ENCODE data around the gene PTPRG. TPM values are rescaled to one million over a fixed set of nuclear protein-coding genes. Genes with fewer than 3 reads are reported as not detected.
A peak's percentile ranks its signal among the peaks of the same experiment; 100 is the strongest.

PTPRG gene
- total RNA-seq, 1 experiment from 2014 or later: 69.3 TPM

DNA sequence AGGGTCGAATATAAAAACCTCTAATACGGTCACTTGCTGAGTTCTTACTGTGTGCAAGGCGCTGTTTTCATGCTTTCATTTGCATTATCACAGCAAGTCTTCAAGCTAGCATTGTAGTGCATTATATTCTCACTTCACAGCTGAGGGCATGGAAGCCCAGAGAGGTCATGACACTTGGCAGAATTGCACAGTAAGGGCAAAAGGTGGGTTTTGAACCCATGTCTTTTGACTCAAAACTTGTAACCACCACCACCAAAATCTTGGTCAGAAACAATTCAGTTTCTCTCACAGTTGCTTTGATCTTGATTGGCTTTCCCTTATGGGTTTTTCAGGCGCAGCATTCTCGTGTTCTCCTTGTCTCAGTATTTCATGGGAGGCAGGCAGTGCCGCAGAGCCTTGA is 371.1 kb downstream of the PTPRG start:
- Histone ChIP-seq H3K79me2 (ENCODE audit: insufficient read depth, low read length) (peaks cover 10% of the 10 kb centered on the region; the same call in 1 of the 2 replicates), H3K4ac (ENCODE audit: low read depth, low read length) (no peak overlapping the region), H3K27ac (ENCODE audit: insufficient read length, low read depth, low read length) (no peak overlapping the region), H4K91ac (ENCODE audit: insufficient read length, low read depth, low read length) (no peak overlapping the region), H2BK12ac (ENCODE audit: insufficient read length, low read depth, low read length) (no peak overlapping the region), H3K14ac (ENCODE audit: insufficient read depth, low read length) (no peak overlapping the region), H3K79me1 (ENCODE audit: insufficient read depth, low read depth, low read length, poor library complexity, severe bottlenecking) (peaks cover 2% of the 10 kb centered on the region), H2AK5ac (ENCODE audit: insufficient read length, low read length) (no peak overlapping the region), H2BK20ac (ENCODE audit: low read depth, low read length, poor library complexity, severe bottlenecking) (no peak overlapping the region), H2BK120ac (ENCODE audit: low read depth, low read length, poor library complexity, severe bottlenecking) (no peak overlapping the region), H3K23me2 (ENCODE audit: insufficient read length, low read depth, low read length, poor library complexity, severe bottlenecking) (no peaks in the 10 kb centered on the region), H3K18ac (ENCODE audit: insufficient read length, low read depth, low read length) (no peak overlapping the region), H2AFZ (ENCODE audit: low read length) (no peak overlapping the region), H3T11ph (ENCODE audit: low read length) (no peak overlapping the region), H4K8ac (replicated peaks; ENCODE audit: insufficient read length, low read depth, low read length) (no peak overlapping the region), H3K9ac (ENCODE audit: extremely low read depth, insufficient read length, low read length) (no peak overlapping the region), H3K9me3 (ENCODE audit: control insufficient read depth, low read depth, low read length) (no peaks in the 10 kb centered on the region), H3K27me3 (ENCODE audit: insufficient read depth, low read length) (no peaks in the 10 kb centered on the region), H2BK15ac (ENCODE audit: low read depth, low read length) (no peak overlapping the region), H3K4me1 (ENCODE audit: insufficient read depth, low read length) (peaks cover 10% of the 10 kb centered on the region), H3K56ac (ENCODE audit: insufficient read length, low read depth, low read length) (no peak overlapping the region), H4K20me1 (ENCODE audit: control insufficient read depth, insufficient read depth, insufficient read length) (no peaks in the 10 kb centered on the region), H2BK5ac (ENCODE audit: insufficient read length, low read length) (no peak overlapping the region), H3K23ac (ENCODE audit: insufficient read length, low read depth, low read length) (no peak overlapping the region), H4K5ac (ENCODE audit: insufficient read length, low read depth, low read length) (no peak overlapping the region), H3K4me2 (ENCODE audit: insufficient read depth, insufficient read length, low read length) (no peak overlapping the region)
- no peak for DNase-seq
- H3K4me1 Mint-ChIP-seq: peaks cover 53 to 54% of the 10 kb centered on the region in 2 experiments
- no peak overlapping the region for H3K4me3 Mint-ChIP-seq
- no CpG with 5 or more reads among the region's 6 CpGs for WGBS (ENCODE audit: extremely low coverage, insufficient read length, low lambda C conversion rate)
- peaks cover 15 to 20% (median 17%) of the 10 kb centered on the region in 3 experiments for H3K36me3 Mint-ChIP-seq (ENCODE audit: insufficient read depth in 1 of 3, low read depth in 3 of 3)
- TF ChIP-seq, protein P1, sequence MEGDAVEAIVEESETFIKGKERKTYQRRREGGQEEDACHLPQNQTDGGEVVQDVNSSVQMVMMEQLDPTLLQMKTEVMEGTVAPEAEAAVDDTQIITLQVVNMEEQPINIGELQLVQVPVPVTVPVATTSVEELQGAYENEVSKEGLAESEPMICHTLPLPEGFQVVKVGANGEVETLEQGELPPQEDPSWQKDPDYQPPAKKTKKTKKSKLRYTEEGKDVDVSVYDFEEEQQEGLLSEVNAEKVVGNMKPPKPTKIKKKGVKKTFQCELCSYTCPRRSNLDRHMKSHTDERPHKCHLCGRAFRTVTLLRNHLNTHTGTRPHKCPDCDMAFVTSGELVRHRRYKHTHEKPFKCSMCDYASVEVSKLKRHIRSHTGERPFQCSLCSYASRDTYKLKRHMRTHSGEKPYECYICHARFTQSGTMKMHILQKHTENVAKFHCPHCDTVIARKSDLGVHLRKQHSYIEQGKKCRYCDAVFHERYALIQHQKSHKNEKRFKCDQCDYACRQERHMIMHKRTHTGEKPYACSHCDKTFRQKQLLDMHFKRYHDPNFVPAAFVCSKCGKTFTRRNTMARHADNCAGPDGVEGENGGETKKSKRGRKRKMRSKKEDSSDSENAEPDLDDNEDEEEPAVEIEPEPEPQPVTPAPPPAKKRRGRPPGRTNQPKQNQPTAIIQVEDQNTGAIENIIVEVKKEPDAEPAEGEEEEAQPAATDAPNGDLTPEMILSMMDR (conservative IDR thresholded peaks at IDR 0.05): no peak
- peaks cover 3 to 13% of the 10 kb centered on the region in 2 experiments; a peak in 4 of 5 replicates for H3K9me3 Mint-ChIP-seq
- 0 out of 7 replicates have a peak overlapping the region, but pooled peaks of 1 of the 3 experiments have one; percentile 26 for H3K27ac Mint-ChIP-seq
- no peaks in the 10 kb centered on the region for H3K27me3 Mint-ChIP-seq (ENCODE audit: low read depth)
